Tibial artery (tissue), 4 donors: ENCODE measurements around the gene TMEM273.

ENCODE experiments used
- DNase-seq, 2 donors: peaks; one replicate each; pipeline ENCODE4 v3.0.0-alpha.2; 2019
- H3K27ac ChIP-seq, 2 donors: fragments of 200-600 bp; sonication (generic) in 1 of 2; 1 replicate in 1 of 2; 2 replicates in 1 of 2; pipeline ENCODE4 v1.5.1; 2018 to 2019; ENCODE audit warnings: mild to moderate bottlenecking in 1 of 2
- H3K27me3 ChIP-seq, 2 donors: fragments of 200-600 bp; sonication (generic) in 1 of 2; one replicate each; pipeline versions ENCODE4 v1.5.1 to v1.6.0; 2016 to 2019
- H3K36me3 ChIP-seq, 3 donors: fragments of 200-600 bp; sonication (generic) in 2 of 3; one replicate each; pipeline ENCODE4 v1.5.1; 2016 to 2019; ENCODE audit warnings: mild to moderate bottlenecking in 2 of 3
- H3K4me1 ChIP-seq, 4 donors: fragments of 200-600 bp; sonication (generic) in 2 of 4; 1 replicate in 3 of 4; 2 replicates in 1 of 4; pipeline ENCODE4 v1.5.1; 2016 to 2019
- H3K4me3 ChIP-seq, 2 donors: fragments of 200-600 bp; sonication (generic) in 1 of 2; 1 replicate in 1 of 2; 2 replicates in 1 of 2; pipeline ENCODE4 v1.5.1; 2018 to 2019; ENCODE audit warnings: mild to moderate bottlenecking in 2 of 2
- H3K9me3 ChIP-seq, 3 donors: fragments of 200-600 bp; sonication (generic) in 1 of 3; one replicate each; pipeline ENCODE4 v1.5.1; 2016 to 2019
- CTCF ChIP-seq, 2 experiments: fragments of 200-600 bp in 1 of 2; fragments of 450-650 bp in 1 of 2; IDR thresholded peaks; one replicate each; pipeline ENCODE4 v1.5.1; 2017 to 2019; ENCODE audit warnings: antibody characterized with exemption in 2 of 2, mild to moderate bottlenecking in 1 of 2, moderate library complexity in 1 of 2
- intact Hi-C: fragments of 100-400 bp; cut with DNase I; formaldehyde crosslinking; loops from one replicate; pipeline ENCODE4 v1.15.0; 2023; ENCODE audit warnings: low total_unique reads

TMEM273 gene

GRCh38 chr10:49185213-49185612 lies 3.0 kb downstream of the TMEM273 start:
- H3K9me3 ChIP-seq, result no peaks in the 10 kb centered on the region
- no peaks in the 10 kb centered on the region for H3K27me3 ChIP-seq
- intact Hi-C loops, result no loop called here
- H3K36me3 ChIP-seq, result no peaks in the 10 kb centered on the region
- no peak for DNase-seq
- H3K27ac ChIP-seq, result no peak overlapping the region
- TF ChIP-seq CTCF (IDR thresholded peaks at IDR 0.05), result no peak
- no peak overlapping the region for H3K4me3 ChIP-seq
- H3K4me1 ChIP-seq, result peaks cover 0 to 18% (median 6%) of the 10 kb centered on the region in 4 donors

GRCh38 chr10:49184642-49185111 lies 3.5 kb downstream of the TMEM273 start:
- TF ChIP-seq CTCF (IDR thresholded peaks at IDR 0.05), result no peak
- Histone ChIP-seq H3K4me1 (peaks cover 0 to 18% (median 6%) of the 10 kb centered on the region in 4 donors), H3K27me3 (no peaks in the 10 kb centered on the region), H3K4me3 (no peak overlapping the region), H3K27ac (no peak overlapping the region), H3K9me3 (no peaks in the 10 kb centered on the region), H3K36me3 (no peaks in the 10 kb centered on the region)
- DNase-seq, result no peak
- intact Hi-C loops, result no loop called here

- H3K9me3 ChIP-seq, result no peaks in the 10 kb centered on the region
- no peak for TF ChIP-seq CTCF (IDR thresholded peaks at IDR 0.05)
- intact Hi-C loops, result no loop called here
These were observed 4.3 kb downstream of the TMEM273 start for GRCh38 chr10:49183596-49184542.

GRCh38 chr10:49182776-49183175 lies 5.4 kb downstream of the TMEM273 start:
- no peak for DNase-seq
- Histone ChIP-seq H3K9me3 (no peaks in the 10 kb centered on the region), H3K27me3 (no peaks in the 10 kb centered on the region), H3K4me1 (peaks cover 0 to 2% (median 0%) of the 10 kb centered on the region in 4 donors), H3K36me3 (no peaks in the 10 kb centered on the region), H3K27ac (no peak overlapping the region), H3K4me3 (no peak overlapping the region)
- no peak for TF ChIP-seq CTCF (IDR thresholded peaks at IDR 0.05)
- intact Hi-C loops, result no loop called here

More at GRCh38 chr10:49183596-49184542, 4.3 kb downstream of the TMEM273 start:
- no peak for DNase-seq
- Histone ChIP-seq H3K4me1 (peaks cover 0 to 11% (median 6%) of the 10 kb centered on the region in 4 donors), H3K4me3 (no peak overlapping the region), H3K36me3 (no peaks in the 10 kb centered on the region), H3K27me3 (no peaks in the 10 kb centered on the region), H3K27ac (no peak overlapping the region)

- H3K36me3 ChIP-seq, result no peaks in the 10 kb centered on the region
- intact Hi-C loops, result no loop called here
- no peak overlapping the region for H3K4me3 ChIP-seq
- DNase-seq, result no peak
- TF ChIP-seq CTCF (IDR thresholded peaks at IDR 0.05), result no peak
- no peaks in the 10 kb centered on the region for H3K9me3 ChIP-seq
- H3K4me1 ChIP-seq, result peaks cover 0 to 13% (median 5%) of the 10 kb centered on the region in 4 donors
- H3K27ac ChIP-seq, result no peak overlapping the region
- H3K27me3 ChIP-seq, result no peaks in the 10 kb centered on the region
These were observed 7.7 kb downstream of the TMEM273 start for GRCh38 chr10:49180444-49180860.
